ENCODE results near the gene PRPH. TPM values are rescaled to one million over a fixed set of nuclear protein-coding genes. Genes with fewer than 3 reads are reported as not detected.

Gene PRPH
- total and polyA plus RNA-seq, 9 of the 15 experiments (the other 6 are each of a cell fraction or from before 2014, with no cell fraction given): 0.27 to 1.9 (median 1.3) TPM; not detected in 1

DNA sequence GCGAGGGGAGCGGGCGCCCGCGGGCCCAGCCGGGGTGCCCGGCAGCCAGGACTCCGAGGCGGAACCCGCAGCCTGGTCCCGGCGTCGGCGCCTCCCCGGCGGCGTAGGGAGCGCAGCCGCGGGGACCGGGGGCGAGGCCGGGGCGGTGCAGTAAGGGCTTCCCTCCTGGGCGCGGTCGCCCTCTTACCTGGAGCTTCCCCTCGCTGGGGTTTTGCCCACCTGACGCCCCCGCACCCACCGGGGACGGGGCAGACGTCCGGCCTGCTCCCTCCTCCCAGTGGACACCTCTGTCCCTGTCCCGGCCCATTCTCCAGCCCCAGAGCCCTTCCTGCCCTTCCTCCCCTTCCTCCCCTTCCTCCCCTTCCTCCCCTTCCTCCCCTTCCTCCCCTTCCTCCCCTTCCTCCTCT lies 30.5 kb upstream of the PRPH start (continued):
- TF ChIP-seq, protein P1, sequence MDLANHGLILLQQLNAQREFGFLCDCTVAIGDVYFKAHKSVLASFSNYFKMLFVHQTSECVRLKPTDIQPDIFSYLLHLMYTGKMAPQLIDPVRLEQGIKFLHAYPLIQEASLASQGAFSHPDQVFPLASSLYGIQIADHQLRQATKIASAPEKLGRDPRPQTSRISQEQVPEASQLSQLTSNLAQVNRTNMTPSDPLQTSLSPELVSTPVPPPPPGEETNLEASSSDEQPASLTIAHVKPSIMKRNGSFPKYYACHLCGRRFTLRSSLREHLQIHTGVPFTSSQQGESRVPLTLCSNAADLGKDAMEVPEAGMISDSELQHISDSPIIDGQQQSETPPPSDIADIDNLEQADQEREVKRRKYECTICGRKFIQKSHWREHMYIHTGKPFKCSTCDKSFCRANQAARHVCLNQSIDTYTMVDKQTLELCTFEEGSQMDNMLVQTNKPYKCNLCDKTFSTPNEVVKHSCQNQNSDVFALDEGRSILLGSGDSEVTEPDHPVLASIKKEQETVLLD (IDR thresholded peaks at IDR 0.05): peak; percentile 75; the same call in 1 of the 2 replicates
- no peak for TF ChIP-seq COPS2 (conservative IDR thresholded peaks at IDR 0.05)
- TF ChIP-seq SLC30A9 (CRISPR knock-in tag; IDR thresholded peaks at IDR 0.05): no peak
- TF ChIP-seq ZKSCAN1 (IDR thresholded peaks at IDR 0.05; ENCODE audit: low read depth, low read length): no peak
- no peak for TF ChIP-seq DIDO1 (tag; IDR thresholded peaks at IDR 0.05; ENCODE audit: low read depth)
- TF ChIP-seq PPARD (CRISPR knock-in tag; IDR thresholded peaks at IDR 0.05): no peak
- TF ChIP-seq ZKSCAN3 (CRISPR knock-in tag; IDR thresholded peaks at IDR 0.05): no peak
- peak; percentile 29; the same call in 1 of the 2 replicates for TF ChIP-seq ZNF589 (CRISPR knock-in tag; IDR thresholded peaks at IDR 0.05; ENCODE audit: low read depth)
- TF ChIP-seq, protein P2, sequence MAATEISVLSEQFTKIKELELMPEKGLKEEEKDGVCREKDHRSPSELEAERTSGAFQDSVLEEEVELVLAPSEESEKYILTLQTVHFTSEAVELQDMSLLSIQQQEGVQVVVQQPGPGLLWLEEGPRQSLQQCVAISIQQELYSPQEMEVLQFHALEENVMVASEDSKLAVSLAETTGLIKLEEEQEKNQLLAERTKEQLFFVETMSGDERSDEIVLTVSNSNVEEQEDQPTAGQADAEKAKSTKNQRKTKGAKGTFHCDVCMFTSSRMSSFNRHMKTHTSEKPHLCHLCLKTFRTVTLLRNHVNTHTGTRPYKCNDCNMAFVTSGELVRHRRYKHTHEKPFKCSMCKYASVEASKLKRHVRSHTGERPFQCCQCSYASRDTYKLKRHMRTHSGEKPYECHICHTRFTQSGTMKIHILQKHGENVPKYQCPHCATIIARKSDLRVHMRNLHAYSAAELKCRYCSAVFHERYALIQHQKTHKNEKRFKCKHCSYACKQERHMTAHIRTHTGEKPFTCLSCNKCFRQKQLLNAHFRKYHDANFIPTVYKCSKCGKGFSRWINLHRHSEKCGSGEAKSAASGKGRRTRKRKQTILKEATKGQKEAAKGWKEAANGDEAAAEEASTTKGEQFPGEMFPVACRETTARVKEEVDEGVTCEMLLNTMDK (IDR thresholded peaks at IDR 0.05; ENCODE audit: borderline replicate concordance, insufficient read depth, low read depth, low read length, poor library complexity, severe bottlenecking): no peak
- TF ChIP-seq, protein P3, sequence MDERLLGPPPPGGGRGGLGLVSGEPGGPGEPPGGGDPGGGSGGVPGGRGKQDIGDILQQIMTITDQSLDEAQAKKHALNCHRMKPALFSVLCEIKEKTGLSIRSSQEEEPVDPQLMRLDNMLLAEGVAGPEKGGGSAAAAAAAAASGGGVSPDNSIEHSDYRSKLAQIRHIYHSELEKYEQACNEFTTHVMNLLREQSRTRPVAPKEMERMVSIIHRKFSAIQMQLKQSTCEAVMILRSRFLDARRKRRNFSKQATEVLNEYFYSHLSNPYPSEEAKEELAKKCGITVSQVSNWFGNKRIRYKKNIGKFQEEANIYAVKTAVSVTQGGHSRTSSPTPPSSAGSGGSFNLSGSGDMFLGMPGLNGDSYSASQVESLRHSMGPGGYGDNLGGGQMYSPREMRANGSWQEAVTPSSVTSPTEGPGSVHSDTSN (CRISPR knock-in tag; IDR thresholded peaks at IDR 0.05; ENCODE audit: low read depth): no peak
- TF ChIP-seq, protein P3 (tag; conservative IDR thresholded peaks at IDR 0.05; ENCODE audit: low read depth): no peak
- TF ChIP-seq, protein P4, sequence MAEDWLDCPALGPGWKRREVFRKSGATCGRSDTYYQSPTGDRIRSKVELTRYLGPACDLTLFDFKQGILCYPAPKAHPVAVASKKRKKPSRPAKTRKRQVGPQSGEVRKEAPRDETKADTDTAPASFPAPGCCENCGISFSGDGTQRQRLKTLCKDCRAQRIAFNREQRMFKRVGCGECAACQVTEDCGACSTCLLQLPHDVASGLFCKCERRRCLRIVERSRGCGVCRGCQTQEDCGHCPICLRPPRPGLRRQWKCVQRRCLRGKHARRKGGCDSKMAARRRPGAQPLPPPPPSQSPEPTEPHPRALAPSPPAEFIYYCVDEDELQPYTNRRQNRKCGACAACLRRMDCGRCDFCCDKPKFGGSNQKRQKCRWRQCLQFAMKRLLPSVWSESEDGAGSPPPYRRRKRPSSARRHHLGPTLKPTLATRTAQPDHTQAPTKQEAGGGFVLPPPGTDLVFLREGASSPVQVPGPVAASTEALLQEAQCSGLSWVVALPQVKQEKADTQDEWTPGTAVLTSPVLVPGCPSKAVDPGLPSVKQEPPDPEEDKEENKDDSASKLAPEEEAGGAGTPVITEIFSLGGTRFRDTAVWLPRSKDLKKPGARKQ (CRISPR knock-in tag; IDR thresholded peaks at IDR 0.05): no peak
- no peak for TF ChIP-seq NFE2L1 (tag; IDR thresholded peaks at IDR 0.05; ENCODE audit: borderline replicate concordance, low read depth)
- TF ChIP-seq POLR2H (tag; IDR thresholded peaks at IDR 0.05; ENCODE audit: low read depth): no peak
- TF ChIP-seq, protein P5, sequence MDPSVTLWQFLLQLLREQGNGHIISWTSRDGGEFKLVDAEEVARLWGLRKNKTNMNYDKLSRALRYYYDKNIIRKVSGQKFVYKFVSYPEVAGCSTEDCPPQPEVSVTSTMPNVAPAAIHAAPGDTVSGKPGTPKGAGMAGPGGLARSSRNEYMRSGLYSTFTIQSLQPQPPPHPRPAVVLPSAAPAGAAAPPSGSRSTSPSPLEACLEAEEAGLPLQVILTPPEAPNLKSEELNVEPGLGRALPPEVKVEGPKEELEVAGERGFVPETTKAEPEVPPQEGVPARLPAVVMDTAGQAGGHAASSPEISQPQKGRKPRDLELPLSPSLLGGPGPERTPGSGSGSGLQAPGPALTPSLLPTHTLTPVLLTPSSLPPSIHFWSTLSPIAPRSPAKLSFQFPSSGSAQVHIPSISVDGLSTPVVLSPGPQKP (CRISPR knock-in tag; IDR thresholded peaks at IDR 0.05): no peak

Measured in K562 (cell line).